GM23248 (cell line): ENCODE measurements around the gene SOX18.

Source experiments
- EZH2 ChIP-seq: fragments of 200-600 bp; sonication (generic); IDR thresholded peaks from 2 replicates; pipeline ENCODE4 v1.6.1; 2018; ENCODE audit warnings: antibody characterized with exemption, mild to moderate bottlenecking; ENCODE audit not compliant: insufficient read depth, poor library complexity, severe bottlenecking
- EZH2phosphoT487 ChIP-seq: fragments of 200-600 bp; sonication (generic); IDR thresholded peaks from 2 replicates; pipeline ENCODE4 v1.6.1; 2018; ENCODE audit warnings: antibody characterized with exemption, moderate library complexity, mild to moderate bottlenecking, low read depth; ENCODE audit not compliant: insufficient read depth

DNA sequence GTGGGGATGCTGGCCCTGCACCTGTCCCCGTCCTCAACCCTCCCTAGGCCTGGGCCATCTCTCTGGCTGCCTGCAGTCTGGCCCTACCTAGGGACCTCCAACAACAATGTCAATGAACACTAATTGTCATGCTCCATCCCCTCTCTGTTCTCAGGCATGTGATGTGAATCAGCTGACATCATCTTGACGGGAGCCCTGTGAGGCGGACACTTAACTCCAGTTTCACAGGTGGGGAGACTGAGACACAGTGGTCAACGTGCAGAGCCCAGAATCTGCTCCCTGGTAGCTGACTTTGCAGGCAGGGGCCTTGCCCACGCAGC, 12.8 kb upstream of the SOX18 start:
- TF ChIP-seq EZH2 (no peak), EZH2phosphoT487 (no peak)
